SK-N-DZ (cell line): ENCODE results near the gene NXPH1.

Experiments used
- DNase-seq: peaks from one replicate; pipeline ENCODE4 v3.0.0-alpha.2; 2015; ENCODE audit warnings: low spot score

The NXPH1 gene

DNA sequence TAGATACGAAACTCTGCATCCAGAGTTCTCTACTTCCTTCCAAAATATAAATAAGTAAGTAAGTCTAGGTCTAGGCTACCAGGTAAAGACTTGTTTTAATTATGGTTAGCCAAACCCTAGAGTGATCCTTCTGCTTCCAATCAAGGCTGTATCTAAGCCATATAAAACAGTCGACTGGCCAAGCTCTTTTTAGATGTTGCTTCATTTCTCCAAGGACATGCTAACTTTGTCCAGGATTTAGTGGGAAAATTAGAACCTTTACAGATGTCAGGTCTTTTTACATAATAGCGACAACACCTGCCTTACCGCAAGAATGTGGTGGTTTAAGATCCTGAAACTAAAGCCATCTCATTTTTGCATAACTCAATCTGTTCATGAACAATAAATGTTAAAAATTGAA lies 156.8 kb downstream of the NXPH1 start:
- no peak for DNase-seq

DNA sequence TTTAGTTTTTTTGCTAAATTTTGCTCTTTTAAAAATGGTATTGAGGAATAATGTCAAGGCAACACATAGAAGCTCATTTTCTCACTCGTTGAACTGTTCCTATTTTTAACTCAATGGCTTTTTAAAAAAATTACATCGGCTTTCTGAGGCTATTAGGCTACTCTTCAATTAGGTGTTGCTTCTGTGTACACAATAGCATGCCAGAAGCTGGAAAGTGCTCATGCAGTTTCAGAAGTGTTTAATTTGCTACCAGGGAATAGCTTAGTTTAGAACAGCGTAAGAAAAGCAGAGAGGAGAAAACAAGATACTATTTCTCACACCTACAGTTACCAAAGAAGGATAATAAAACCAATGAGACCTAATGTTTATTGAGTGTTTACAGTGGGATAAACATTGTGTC lies 157.4 kb downstream of the NXPH1 start:
- DNase-seq = no peak

DNA sequence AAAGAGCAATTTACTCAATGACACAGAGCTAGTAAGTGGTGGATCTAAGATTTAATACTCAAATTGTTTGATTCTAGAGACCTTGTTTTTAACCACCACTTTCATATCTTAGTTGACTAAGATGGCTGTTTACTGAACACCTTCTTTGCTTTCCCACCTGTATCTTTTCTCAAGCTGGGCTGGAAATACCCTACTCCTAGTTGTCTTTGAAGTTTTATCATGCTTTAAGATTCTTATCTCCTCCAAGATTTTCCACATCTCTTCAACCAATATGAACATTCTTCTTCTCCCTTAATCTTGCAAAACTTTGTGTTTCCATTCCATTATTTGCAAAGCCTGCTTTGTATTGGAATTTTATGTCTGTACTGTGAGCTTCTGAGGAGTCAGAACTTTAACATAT lies 157.9 kb downstream of the NXPH1 start:
- no peak for DNase-seq

DNA sequence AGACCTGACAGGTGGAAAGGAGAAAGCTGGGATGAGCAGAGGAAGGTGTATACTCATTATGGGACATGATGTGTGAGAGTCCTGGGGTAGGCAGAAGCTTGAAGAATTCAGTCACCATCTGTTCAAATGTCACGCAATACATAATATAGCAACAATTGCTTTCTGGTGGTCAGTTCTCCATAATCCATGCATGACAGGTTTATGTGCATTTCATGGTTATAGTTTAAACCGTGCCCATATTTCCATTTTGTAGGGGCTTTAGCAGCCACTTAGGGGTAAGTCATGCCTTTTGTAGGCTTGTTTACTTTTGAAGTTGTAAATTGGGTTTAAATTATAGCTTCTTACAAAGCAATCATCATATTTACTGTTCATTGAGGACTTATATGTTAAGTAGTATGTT lies 158.8 kb downstream of the NXPH1 start:
- no peak for DNase-seq

DNA sequence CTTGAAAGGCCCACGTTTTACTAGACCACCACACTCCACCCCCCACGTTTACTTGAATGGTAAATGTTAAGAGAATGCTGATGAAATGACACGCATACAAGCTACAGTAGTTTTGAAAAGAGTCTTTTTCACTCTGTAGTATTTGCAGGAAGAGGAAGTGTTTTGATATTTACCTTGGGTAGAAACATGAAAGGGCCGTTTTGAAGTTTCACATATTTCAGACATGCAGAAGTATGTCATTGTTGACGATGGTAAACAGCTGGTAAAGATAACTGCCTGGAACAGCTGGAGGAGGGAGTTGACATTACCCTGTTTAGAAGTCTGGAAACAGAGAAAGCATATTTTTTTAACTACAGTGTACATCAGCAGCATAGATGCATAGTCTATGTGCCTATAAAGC lies 160.7 kb downstream of the NXPH1 start:
- DNase-seq = no peak

DNA sequence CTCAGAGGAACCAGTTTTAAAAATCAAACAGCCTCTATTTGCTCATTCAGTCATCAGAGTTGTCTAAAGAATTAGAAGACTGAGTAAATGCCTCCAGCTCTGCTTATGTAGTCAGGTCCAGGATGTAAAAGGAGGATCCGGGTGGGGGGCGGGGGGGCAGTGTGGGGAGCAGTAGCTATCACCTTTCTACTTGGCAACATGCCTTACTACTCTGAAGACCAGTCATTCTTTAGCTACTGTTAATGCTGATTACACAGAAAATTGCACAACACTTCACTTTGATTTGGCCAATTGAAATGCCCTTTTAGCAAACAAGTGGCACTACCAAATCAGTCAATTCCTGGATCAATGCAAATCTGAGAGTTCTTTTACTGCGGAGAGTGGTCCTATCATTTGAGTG lies 164.2 kb downstream of the NXPH1 start:
- no peak for DNase-seq

DNA sequence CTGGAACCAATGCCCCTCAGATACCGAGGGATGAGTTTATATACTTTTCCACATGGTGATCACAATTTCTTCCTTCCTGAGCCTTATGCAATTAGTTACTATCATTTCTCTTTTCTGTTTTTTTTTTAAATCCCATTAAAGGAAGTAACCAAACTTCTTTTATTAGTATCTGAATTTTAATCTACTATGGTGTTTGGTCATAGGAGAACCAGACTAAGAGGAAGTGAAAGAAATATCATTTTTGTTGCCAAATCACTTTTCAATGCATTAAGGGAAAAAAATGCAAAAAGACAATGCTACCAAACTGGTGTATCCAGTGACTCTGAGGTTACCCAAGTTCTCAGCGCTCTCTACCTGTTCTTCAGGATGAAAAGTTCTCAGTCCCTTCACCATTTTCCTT lies 167.7 kb downstream of the NXPH1 start:
- no peak for DNase-seq

DNA sequence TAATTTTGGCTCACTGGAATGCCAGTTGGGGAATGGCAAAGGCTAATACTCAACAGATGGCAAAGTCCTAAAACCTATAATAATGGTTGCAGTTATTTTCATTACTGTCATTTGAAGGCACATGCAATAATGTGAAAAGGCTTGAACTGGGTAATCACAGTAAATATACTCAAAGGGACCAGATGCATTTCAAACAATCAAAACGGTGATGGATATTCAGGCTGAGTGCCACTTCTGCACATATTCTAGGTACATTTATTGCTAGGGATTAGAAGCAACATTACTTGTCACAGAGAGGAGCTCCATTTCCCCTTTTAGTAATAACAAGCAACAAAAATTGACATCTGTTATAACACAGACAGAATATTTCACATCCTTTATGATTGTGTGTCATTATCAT lies 171.8 kb downstream of the NXPH1 start:
- no peak for DNase-seq

DNA sequence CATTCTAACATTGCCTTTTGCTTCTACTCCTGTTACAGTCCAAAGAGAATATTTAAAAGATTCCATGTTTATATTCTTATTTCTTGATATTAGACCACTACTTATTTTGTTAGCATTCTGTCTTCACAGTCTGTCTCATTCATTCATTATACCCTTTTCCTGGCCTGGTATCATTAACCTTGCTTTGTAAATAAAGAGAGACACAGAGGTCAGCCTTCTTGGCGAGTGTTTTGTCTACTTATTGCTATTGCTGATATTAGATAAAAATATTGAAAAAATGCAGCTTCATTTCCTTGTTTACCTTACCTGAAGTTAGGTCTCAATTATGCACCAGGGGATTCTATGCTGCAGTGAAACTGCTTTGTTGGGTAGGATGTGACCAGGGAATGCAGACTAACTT lies 179.2 kb downstream of the NXPH1 start:
- DNase-seq = no peak

DNA sequence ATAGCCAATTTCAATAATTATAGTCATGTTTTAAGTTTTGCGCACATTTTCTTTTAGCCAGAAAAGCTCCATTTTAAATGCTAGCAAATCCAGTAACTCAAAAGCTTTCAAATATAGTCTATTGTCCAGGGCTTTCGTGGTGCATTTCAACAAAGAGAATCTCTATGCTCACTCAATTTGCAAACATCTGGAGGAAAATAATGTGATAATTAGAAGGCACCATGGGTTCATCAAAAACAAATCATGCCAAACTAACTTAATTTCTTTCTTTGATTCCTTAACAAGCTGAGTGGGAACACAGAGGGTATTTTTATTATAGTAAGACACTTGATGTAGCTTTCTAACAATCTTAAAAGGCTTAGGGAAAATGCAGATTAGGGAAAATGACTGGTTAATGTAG lies 179.8 kb downstream of the NXPH1 start:
- DNase-seq = no peak

DNA sequence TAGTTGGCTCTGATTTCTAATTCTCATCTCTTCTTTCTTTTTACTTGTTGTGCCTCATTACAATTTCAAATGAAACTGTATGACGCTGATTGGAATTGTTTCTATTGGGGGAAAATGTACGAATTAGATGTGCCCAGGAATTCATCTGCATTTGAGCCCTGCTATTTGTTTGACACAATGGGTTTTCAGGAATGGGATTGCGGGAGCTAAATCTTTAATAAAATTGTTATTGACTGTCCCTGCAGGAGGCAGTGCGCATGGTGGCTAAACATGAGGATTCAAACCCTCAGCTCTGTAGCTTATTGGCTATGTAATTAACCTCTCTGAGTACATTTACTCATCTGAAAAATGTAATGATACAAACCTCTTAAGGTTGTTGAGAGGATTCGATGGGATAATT lies 181.6 kb downstream of the NXPH1 start:
- DNase-seq = no peak

DNA sequence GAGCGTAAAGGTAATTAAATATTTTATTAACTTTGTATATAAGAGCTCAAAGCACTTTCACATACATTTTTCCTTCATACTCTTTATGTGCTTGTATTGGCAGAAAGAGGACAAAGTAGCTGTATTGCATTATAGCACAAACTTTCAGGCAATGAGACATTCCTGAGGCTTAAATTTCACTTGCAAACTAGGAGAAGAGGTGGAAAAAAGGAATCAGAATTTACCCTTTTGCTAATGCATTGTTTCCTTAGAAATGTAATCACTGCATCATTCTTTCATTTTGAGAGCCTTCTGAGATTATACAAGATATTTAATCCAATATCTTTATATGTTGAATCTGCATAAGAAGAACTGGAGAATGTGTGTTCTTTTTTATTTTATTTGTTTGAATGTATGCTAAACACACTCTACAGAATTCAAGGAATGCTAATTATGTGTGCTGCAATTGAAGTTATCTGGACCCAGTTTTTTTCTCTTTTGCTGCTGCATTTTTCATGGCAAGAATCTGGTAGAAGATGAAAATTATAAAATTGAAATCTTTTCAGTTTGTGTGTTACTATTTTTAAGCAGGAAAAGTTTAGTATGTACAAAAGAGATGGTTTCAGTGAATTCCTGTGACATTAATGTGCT lies 185.1 kb downstream of the NXPH1 start:
- DNase-seq = no peak

DNA sequence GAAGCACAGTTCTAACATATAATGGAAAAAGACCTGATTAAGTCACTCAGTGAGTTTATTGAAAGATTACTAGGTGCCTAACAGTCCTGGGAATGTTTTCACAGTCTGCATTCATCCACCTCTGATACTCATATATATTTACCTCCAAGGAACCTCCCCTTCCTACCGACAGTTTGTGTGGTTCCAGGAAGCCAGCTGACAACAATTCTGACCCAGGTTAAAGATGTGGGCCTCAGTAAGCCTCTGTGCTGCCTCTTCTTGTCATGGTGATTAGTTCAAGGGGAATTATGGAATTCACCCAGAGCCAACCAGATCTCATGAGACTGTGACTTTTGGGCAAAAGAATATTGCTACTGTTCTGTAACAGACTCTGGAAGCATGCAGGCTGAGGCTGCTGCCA lies 186.8 kb downstream of the NXPH1 start:
- DNase-seq = no peak

DNA sequence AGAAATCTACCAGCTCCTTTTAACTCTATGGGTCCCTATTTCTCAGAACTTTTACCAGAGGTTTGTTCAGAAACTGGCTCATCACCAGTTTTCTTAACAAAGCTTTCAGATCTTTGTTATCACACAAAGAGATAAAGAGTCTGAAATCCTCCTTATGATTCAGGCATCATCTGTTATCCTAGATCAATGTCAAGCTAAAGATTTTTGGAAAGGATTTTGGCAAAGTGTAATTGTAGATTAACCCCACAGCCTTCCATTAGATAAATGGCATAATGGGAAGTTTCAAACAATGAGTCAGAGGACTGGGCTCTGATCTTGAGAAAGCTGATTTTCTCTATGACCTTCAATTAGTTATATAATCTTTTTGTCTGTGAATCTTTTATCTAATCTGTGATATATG lies 192.2 kb downstream of the NXPH1 start:
- DNase-seq = no peak

DNA sequence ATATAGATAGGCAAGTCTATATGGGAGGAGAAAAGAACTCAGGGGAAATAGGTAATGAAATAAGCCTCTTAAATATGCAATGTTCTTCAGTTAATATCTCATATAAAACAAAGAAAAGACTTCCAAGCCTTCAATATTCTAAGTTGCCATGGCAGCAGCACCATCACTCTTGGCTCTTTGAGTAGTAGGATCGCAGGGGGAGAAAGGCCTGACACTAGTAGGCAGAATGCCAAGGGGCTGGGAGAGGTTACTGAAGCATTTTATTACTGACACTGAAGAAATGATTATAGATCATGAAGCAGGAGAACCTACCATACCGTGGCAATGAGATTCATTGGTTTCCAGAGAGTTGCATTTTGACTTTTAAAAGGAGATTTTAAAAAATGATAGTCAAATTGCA lies 193.9 kb downstream of the NXPH1 start:
- no peak for DNase-seq

DNA sequence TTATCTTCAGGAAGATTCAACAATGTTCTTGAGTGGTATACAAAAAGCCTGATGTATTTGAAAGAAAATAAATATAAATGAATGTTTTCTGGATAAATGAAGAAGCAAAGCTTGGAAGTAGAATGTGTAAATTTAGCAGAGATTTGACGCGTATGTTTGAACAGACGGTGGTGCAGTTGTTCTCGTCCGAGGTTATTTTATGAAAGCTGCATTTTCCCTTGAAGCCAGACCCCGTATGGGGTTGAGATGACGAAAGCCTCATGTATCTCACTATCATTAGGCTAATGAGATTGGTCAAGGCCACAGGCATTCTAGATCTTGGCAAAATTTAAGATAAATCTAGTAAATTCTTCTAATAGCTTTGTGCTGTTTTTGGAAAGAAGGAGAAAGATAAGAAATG lies 195.2 kb downstream of the NXPH1 start:
- DNase-seq = no peak

DNA sequence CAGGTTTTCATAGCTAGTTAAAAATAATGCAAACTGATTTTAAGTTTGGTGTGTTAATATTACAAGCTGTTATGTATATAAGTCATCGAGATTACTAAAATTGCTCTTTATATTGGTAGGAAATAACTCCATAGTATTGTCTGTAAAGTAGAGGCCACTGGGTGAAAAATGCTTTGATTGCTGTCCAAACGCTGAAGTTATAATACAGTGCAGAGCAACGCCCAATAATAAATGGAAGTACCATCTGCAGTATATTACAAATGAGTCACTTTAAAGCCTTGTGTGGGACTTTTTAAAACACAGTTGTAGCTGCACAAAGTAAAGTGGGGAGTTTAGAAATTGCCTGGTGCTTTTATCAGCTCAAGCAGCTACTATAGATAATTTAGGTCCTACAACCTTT lies 196.1 kb downstream of the NXPH1 start:
- DNase-seq = no peak

DNA sequence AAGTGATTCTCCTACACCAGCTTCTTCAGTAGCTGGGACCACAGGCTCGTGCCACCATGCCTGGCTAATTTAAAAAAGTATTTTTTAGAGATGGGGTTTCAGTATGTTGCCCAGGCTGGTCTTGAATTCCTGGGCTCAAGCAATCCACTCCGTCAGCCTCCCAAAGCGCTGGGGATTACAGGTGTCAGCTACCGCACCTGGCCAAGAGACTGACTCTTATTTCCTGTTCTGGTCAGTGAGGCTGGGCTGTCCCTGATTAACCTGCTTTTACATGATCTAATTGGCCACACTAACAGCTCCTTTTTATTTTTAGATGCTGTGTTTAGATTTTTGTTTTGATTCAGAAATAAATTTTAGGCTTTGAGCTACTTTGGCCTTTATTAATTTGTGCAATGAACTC lies 203.9 kb downstream of the NXPH1 start:
- no peak for DNase-seq

DNA sequence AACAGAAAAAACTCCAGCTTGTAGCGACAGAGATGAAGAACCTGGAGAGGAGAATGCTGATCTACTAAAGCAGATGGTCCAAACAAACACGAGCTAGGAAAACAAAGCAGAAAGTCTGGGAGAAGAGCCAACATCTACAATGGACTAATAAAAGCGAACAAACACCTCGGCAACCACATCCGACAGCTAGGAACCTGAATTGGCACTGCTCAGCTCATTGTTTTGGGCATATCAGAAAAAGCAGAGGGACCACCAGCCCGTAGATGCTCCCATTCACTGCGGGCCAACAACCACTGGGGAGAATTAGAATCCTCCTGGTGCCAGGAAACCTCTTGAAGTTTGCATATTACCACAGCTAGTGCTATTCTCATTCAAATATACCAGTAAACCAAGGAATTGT lies 204.7 kb downstream of the NXPH1 start:
- DNase-seq = no peak

DNA sequence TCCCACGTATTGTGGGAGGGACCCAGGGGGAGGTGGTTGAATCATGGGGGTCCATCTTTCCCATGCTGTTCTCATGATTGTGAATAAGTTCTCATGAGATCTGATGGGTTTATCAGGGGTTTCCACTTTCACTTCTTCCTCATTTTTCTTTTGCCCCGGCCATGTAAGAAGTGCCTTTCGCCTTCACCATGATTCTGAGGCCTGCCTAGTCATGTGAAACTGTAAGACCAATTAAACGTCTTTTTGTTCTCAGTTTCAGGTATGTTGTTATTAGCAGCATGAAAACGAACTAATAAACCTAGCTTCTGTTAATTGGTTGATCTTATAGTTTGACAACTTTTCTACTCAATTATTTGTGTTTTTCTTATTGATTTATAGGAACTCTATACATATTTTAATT lies 206.3 kb downstream of the NXPH1 start:
- no peak for DNase-seq

DNA sequence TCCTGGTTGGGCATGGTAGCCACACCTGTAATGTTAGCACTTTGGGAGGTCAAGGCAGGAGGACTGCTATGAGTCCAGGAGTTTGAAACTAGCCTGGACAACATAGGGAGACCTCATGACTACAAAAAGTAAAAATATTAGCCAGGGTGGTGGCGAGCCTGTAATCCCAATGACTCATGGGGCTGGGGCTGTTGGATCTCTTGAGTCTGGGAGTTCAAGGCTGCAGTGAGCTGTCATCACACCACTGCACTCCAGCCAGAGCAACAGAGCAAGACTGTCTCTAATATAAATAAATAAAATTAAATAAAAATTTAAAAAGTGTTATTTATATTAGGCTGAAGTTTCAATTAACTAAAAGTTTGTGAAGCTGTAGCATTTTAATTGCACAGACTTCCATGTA lies 207.3 kb downstream of the NXPH1 start:
- no peak for DNase-seq

DNA sequence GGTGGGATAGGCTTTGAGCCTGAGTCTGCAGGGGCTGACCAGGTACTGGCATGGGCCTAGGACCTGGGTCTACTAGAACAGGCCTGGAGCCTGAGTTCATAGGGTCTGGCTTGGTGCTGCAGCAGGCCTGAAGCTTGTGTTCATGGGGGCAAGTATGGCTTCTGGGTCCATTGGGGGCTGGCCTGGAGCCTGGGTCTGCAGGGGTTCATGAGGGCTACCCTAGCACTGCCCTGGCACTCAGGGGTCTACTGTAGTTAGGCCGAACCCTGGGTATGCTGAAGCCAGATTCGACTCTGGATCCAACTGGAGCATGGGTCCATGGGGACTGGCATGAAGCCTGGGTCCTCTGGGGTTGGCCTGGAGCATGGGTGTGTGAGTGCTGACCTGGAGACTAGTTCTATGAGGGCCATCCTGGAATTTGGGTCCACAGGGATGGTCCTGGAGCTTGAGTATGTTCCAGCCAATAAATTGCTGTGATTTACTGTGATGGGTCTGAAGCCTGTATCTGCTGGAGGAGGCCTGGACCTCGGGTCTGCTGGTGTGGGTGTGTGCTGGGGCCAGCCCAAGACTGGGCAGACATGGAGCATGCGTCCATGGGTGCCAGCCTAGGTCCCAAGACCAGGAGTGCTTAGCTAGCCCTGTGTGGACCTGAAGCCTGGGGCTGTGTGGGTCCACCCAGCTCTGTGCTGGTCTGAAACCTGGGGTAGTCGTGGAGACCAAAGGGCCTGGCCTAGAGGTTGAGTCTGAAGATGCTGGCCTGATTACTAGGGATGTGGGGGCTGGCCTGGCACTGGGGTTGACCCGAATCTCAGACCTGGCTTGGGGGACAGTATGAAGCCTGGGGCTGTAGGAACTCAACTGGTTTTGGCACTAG lies 235.5 kb downstream of the NXPH1 start:
- no peak for DNase-seq

DNA sequence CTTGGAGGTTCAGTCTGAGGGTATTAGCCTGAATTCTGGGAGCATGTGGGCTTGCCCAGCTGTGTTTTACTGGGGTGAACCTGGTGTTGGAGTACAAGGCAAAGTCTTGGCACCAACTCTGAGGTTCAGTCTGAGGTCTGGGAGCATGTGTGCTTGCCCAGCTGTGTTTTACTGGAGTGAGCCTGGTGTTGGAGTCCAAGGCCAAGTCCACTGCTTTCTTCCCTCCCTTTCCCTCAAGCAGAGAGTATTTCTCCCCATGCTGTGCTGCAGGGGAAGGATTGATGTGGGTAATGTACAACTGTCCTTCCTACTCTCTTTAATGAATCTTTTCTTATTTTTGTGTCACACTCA lies 236.1 kb downstream of the NXPH1 start:
- no peak for DNase-seq

DNA sequence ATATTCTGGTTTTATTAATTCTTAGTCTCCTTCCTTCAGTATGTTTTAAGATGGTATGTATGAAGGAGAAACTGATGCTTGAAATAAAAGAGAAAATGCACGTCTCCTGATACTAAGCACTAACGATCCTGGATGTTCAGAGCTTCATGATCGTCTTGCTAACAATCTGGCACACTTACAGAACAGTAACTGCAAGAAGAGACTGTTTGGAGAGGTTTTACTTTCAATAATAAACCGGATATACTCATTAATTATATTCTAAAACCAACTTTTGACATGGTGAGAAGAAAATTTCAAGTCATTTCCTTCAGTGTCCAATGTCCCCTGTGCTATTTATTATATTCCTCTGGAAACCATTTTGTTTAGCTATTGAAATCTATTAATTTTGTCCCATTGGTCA lies 251.0 kb downstream of the NXPH1 start:
- no peak for DNase-seq
